Epithelial cell of esophagus (primary cell): Measurements from ENCODE around the gene C19orf12.

Experiments
- DNase-seq: peaks from one replicate; pipeline ENCODE4 v3.0.0; 2010; ENCODE audit warnings: low read depth
- H3K4me3 ChIP-seq: 2 replicates; pipeline ENCODE4 v1.5.1; 2011; ENCODE audit warnings: mild to moderate bottlenecking, low read length, control low read depth
- TF ChIP-seq, protein P1 (sequence below): IDR thresholded peaks from 2 replicates; pipeline ENCODE4 v1.5.1; 2011; ENCODE audit warnings: low read depth, mild to moderate bottlenecking, low read length, control low read depth, inconsistent platforms; ENCODE audit not compliant: insufficient read depth; ENCODE audit errors: missing control alignments

The C19orf12 gene

DNA sequence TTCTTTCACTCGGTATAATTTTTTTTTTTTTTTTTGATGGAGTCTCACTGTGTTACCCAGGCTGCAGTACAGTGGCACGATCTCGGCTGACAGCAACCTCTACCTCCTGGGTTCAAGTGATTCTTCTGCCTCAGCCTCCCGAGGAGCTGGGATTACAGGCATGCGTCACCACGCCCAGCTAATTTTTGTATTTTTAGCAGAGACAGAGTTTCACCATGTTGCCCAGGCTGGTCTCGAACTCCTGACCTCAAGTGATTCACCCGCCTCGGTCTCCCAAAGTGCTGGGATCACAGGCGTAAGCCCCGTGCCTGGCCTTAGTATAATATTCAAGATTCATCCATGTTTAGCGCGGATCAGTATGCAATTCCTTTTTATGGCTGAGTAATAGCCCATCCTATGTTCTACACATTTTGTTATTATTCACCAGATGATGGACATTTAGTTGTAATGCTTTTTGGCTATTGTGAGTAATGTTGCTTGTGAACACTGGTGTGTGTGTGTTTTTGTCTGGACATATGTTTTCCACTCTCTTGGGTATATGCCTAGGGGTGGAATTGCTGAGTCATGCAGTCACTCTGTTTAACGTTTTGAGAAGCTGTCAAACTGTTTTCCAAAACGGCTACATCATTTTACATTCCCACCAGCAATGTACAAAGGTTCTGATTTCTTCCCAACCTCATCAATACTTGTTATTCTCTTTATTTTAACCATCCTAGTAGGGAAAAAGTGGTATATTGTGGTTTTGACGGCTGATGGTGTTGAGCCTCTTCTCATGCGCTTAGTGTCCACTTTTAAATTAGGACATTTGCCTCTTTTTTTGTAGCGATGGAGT, 26.9 kb downstream of the C19orf12 start:
- TF ChIP-seq, protein P1, sequence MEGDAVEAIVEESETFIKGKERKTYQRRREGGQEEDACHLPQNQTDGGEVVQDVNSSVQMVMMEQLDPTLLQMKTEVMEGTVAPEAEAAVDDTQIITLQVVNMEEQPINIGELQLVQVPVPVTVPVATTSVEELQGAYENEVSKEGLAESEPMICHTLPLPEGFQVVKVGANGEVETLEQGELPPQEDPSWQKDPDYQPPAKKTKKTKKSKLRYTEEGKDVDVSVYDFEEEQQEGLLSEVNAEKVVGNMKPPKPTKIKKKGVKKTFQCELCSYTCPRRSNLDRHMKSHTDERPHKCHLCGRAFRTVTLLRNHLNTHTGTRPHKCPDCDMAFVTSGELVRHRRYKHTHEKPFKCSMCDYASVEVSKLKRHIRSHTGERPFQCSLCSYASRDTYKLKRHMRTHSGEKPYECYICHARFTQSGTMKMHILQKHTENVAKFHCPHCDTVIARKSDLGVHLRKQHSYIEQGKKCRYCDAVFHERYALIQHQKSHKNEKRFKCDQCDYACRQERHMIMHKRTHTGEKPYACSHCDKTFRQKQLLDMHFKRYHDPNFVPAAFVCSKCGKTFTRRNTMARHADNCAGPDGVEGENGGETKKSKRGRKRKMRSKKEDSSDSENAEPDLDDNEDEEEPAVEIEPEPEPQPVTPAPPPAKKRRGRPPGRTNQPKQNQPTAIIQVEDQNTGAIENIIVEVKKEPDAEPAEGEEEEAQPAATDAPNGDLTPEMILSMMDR, result no peak
- no peak overlapping the region for H3K4me3 ChIP-seq
- peak; percentile 74 for DNase-seq

DNA sequence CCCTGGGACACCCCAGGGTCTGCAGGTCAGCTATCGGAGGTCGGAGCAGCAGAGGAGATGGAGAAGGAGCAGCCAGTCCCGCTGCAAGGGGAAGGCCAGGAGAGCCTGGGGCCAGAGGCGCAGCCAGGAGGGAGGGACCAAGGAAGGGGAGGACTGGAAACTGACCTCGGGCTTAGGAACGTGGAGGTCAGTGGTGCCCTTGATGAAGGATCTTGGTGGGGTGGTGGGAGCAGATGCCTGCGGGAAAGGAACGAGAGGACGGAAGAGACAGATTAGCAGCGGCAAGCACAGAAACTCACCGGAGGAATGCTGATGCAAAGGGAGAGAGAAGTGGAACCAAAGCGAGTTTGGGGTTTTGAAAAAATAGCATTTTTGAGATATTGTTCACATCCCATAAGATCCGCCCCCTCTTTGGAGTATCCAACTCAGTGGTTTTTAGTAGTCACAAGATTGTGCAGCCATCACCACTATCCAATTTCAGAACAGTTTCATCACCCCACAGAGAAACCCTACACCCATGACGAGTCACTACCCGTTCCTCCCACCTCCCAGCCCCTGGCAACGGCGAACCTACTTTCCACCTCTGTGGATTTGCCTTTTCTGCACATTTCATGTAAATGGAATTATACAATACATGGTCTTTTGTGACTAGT, 27.7 kb downstream of the C19orf12 start:
- H3K4me3 ChIP-seq, result no peak overlapping the region
- TF ChIP-seq, protein P1, result no peak
- DNase-seq, result peak; percentile 73

DNA sequence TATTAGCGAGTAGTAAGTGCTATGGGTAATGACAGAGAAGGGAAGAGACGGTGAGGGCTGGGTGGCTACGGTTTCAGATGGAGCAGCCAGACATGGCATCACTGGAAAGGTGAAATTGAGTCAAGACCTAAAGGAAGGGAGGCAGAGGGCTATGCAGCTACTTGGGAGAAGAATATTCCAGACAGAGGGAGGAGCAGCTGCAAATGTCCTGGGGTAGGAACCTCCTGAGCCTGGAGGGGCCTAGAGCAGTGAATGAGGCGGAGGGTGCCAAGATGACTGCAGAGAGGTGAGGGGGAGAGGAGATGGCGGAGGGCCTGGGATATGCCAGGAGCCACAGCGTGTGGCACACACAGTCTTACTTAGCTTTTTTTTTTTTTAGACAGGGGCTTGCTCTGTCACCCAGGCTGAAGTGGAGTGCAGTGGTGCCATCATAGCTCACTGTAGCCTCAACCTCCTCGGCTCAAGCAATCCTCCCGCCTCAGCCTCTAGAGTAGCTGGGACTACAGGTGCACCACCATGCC, 28.7 kb downstream of the C19orf12 start:
- TF ChIP-seq, protein P1, result no peak
- H3K4me3 ChIP-seq, result no peak overlapping the region

DNA sequence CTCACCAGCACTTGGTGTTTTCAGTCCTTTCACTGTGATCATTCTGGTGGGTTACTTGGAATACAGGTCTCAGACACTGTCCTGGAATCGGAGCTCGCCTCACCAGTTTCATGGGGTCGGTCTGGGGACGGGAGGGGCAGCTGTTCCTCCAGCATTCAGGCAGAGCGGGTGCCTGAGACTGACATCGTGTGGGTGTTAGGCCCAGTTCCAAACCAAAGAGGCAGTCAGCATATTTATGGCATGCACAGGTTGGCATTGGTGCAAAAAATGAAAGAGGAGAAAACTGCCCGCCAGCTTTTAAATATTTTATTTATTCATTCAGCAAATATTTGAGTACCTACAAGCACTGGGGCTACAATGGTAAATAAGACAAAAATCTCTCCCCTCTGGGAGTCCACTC, 29.7 kb downstream of the C19orf12 start:
- DNase-seq, result no peak
- no peak overlapping the region for H3K4me3 ChIP-seq
- TF ChIP-seq, protein P1, result no peak

More for the DNA sequence above, 28.7 kb downstream of the C19orf12 start:
- no peak for DNase-seq

DNA sequence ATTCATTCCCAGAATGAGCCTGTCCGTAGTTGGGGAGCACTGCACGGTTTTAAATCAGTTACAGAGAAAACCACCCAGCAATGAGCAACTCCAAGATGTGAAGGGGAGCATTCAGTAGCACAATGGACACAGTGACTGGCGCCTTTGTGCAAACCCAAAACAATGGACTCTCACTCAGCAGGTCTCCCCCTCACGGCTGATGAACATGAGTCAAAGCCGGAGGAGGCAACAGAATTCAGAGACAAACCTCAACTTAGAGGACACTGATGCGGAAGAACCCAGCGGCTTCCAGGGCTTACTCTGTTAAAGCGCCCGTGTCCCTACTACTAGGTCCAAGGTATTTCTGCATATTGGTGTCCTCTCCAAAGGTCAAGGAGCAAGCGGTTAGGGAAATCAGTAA, 32.1 kb downstream of the C19orf12 start:
- TF ChIP-seq, protein P1, result no peak
- H3K4me3 ChIP-seq, result no peak overlapping the region
- DNase-seq, result no peak

DNA sequence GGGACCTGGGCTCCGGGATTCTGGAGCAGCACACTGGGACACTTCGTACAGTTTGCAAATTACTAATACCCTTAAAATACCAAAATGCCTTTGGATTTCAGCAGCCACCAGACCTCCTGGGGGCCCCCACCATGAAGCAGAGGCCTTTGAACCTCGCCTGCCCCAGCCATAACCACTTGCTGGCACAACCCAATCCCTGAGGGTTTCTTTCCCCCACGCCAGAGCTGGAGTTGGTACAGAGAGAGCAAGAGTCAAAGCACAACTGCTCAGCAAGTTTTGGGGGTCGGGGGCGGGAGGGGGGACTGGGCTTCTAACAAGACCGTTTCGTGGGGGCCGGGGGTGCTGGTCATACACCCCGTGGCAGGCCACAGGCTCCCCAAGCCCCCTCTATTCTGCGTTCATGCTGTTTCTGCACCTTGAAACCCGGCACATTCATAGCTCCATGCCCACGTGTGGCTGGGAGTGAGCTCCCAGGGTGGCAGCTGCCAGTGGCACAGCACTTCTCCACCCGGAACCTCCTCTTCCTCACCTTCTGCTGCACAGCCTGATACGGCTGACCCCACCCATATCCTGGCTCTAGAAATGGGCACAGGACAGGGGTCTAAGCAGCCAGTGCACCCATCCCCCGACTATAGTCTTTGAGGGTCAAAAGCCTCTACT, 32.7 kb downstream of the C19orf12 start:
- TF ChIP-seq, protein P1, result no peak
- H3K4me3 ChIP-seq, result no peak overlapping the region
- no peak for DNase-seq
